SK-N-SH treated with all-trans-retinoic acid at 6 μM for 48 hours (cell line): ENCODE data around the gene CCDC88C.

ENCODE experiments used
- ATAC-seq: fragments of 200-7000 bp; cut with Tn5 transposase; 3 replicates; pipeline ENCODE4 v1.9.1; 2020; ENCODE audit warnings: mild to moderate bottlenecking, moderate library complexity
- CSDC2 ChIP-seq: fragments of 250-450 bp; sonication (Bioruptor Pico); IDR thresholded peaks from 2 replicates; pipeline ENCODE4 v1.5.0; 2020; ENCODE audit warnings: mild to moderate bottlenecking, moderate library complexity
- ESRRG ChIP-seq: fragments of 250-450 bp; sonication (Bioruptor Pico); IDR thresholded peaks from 2 replicates; pipeline ENCODE4 v1.6.1; 2021; ENCODE audit warnings: mild to moderate bottlenecking
- ISL1 ChIP-seq: fragments of 250-450 bp; sonication (Bioruptor Pico); IDR thresholded peaks from 2 replicates; pipeline ENCODE4 v2.1.2; 2022; ENCODE audit warnings: mild to moderate bottlenecking, moderate library complexity
- OSR1 ChIP-seq: fragments of 250-450 bp; sonication (Bioruptor Pico); IDR thresholded peaks from 2 replicates; pipeline ENCODE4 v1.8.0; 2022; ENCODE audit warnings: moderate library complexity, mild to moderate bottlenecking, inconsistent platforms
- PATZ1 ChIP-seq: fragments of 250-450 bp; sonication (Bioruptor Pico); IDR thresholded peaks from 2 replicates; pipeline ENCODE4 v1.8.0; 2020; ENCODE audit warnings: mild to moderate bottlenecking, moderate library complexity, borderline replicate concordance
- POU6F1 ChIP-seq: fragments of 250-450 bp; sonication (Bioruptor Pico); IDR thresholded peaks from 2 replicates; pipeline ENCODE4 v1.8.0; 2021; ENCODE audit warnings: low read depth, mild to moderate bottlenecking, moderate library complexity, borderline replicate concordance
- PPARA ChIP-seq: fragments of 250-450 bp; sonication (Bioruptor Pico); IDR thresholded peaks from 2 replicates; pipeline ENCODE4 v1.5.0; 2020; ENCODE audit warnings: mild to moderate bottlenecking, borderline replicate concordance
- RARB ChIP-seq: fragments of 250-450 bp; sonication (Bioruptor Pico); IDR thresholded peaks from 2 replicates; pipeline ENCODE4 v1.8.0; 2021; ENCODE audit warnings: mild to moderate bottlenecking, moderate library complexity
- SNAI2 ChIP-seq: fragments of 250-450 bp; sonication (Bioruptor Pico); IDR thresholded peaks from 2 replicates; pipeline ENCODE4 v1.5.0; 2020; ENCODE audit warnings: mild to moderate bottlenecking, moderate library complexity
- TCF4 ChIP-seq: fragments of 250-450 bp; sonication (Bioruptor Pico); IDR thresholded peaks from 2 replicates; pipeline ENCODE4 v1.8.0; 2021; ENCODE audit warnings: mild to moderate bottlenecking, moderate library complexity, borderline replicate concordance
- TOX ChIP-seq: fragments of 250-450 bp; sonication (Bioruptor Pico); IDR thresholded peaks from 2 replicates; pipeline ENCODE4 v1.8.0; 2021; ENCODE audit warnings: mild to moderate bottlenecking, moderate library complexity, borderline replicate concordance
- TSHZ2 ChIP-seq: fragments of 250-450 bp; sonication (Bioruptor Pico); IDR thresholded peaks from 2 replicates; pipeline ENCODE4 v1.5.0; 2020; ENCODE audit warnings: mild to moderate bottlenecking, moderate library complexity
- ZFP3 ChIP-seq: fragments of 250-450 bp; sonication (Bioruptor Pico); IDR thresholded peaks from 2 replicates; pipeline ENCODE4 v1.5.0; 2020; ENCODE audit warnings: mild to moderate bottlenecking, moderate library complexity
- ZNF70 ChIP-seq: fragments of 450-650 bp; formaldehyde crosslinking; IDR thresholded peaks from 2 replicates; pipeline ENCODE4 v1.5.0; 2020; ENCODE audit warnings: mild to moderate bottlenecking, moderate library complexity
- ZNF8 ChIP-seq: fragments of 450-650 bp; formaldehyde crosslinking; IDR thresholded peaks from 2 replicates; pipeline ENCODE4 v1.5.0; 2020; ENCODE audit warnings: mild to moderate bottlenecking, moderate library complexity
- TF ChIP-seq, protein P1 (sequence below): fragments of 250-450 bp; sonication (Bioruptor Pico); IDR thresholded peaks from 2 replicates; pipeline ENCODE4 v1.5.1; 2020; ENCODE audit warnings: low read depth, mild to moderate bottlenecking, moderate library complexity

CCDC88C gene

GRCh38 chr14:91354979-91355685 is 62.5 kb downstream of the CCDC88C start:
- TF ChIP-seq PATZ1 (CRISPR knock-in tag) = no peak
- no peak for TF ChIP-seq TSHZ2 (CRISPR knock-in tag)
- no peak for TF ChIP-seq POU6F1 (CRISPR knock-in tag)
- TF ChIP-seq ZNF8 (CRISPR knock-in tag) = no peak
- no peak for TF ChIP-seq RARB
- no peak for TF ChIP-seq ZNF70
- no peak for TF ChIP-seq CSDC2 (CRISPR knock-in tag)
- TF ChIP-seq, protein P1, sequence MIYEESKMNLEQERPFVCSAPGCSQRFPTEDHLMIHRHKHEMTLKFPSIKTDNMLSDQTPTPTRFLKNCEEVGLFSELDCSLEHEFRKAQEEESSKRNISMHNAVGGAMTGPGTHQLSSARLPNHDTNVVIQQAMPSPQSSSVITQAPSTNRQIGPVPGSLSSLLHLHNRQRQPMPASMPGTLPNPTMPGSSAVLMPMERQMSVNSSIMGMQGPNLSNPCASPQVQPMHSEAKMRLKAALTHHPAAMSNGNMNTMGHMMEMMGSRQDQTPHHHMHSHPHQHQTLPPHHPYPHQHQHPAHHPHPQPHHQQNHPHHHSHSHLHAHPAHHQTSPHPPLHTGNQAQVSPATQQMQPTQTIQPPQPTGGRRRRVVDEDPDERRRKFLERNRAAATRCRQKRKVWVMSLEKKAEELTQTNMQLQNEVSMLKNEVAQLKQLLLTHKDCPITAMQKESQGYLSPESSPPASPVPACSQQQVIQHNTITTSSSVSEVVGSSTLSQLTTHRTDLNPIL (CRISPR knock-in tag) = no peak
- ATAC-seq = peak; percentile 38; the same call in 2 of the 3 replicates

DNA sequence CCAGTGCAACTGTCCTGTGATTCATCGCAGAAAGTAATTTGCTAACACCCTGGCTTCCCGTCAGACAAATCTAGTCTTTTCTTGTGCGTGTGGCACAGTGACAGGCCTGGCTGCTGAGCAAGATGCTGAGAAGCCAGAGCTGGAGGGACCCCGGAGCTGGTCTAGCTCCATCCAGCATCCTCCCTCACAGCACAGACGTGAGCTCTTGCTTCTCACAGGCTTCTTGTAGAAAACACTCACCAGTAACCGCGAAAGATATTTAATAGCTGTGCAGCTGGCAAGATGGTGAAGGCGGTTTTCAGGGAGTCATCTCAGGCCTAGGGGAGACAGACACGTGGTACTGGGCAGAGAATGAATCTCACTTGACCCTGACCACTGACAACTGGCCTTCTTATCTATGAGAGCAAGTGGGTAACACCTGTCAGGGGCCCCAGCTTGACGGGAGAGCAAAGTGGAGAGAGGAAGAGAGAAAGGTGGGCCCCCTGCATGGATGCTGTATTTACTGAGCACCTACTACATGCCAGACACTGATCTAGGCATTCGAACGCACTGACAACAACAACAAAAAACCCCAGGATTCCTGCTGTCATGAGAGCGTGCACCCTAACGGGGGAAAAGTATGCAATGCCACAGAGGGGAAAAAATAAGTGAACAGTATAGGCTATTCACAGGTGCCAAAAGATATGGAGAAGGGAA is 63.3 kb downstream of the CCDC88C start:
- ATAC-seq = no peak

GRCh38 chr14:91352728-91353692 is 64.6 kb downstream of the CCDC88C start:
- ATAC-seq = no peak
- TF ChIP-seq ESRRG (CRISPR knock-in tag) (no peak), PPARA (no peak), TCF4 (CRISPR knock-in tag) (no peak), RARB (no peak), CSDC2 (CRISPR knock-in tag) (no peak), SNAI2 (CRISPR knock-in tag) (no peak)

More for the DNA sequence above, 63.3 kb downstream of the CCDC88C start:
- TF ChIP-seq TOX (no peak), ESRRG (CRISPR knock-in tag) (no peak)

GRCh38 chr14:91352053-91352452 is 65.6 kb downstream of the CCDC88C start:
- ATAC-seq = no peak

More at GRCh38 chr14:91352053-91352452, 65.6 kb downstream of the CCDC88C start:
- TF ChIP-seq OSR1 (CRISPR knock-in tag) = no peak
- no peak for TF ChIP-seq POU6F1 (CRISPR knock-in tag)
- TF ChIP-seq ESRRG (CRISPR knock-in tag) = no peak
- TF ChIP-seq ZNF70 = no peak
- TF ChIP-seq RARB = no peak
- no peak for TF ChIP-seq ISL1 (CRISPR knock-in tag)
- TF ChIP-seq ZFP3 = no peak
- no peak for TF ChIP-seq TSHZ2 (CRISPR knock-in tag)
- no peak for TF ChIP-seq SNAI2 (CRISPR knock-in tag)
